ENCODE measurements around the gene FTMT.
"Not testable (repeated sequence)": the region's sequence is repeated elsewhere in the genome, so short reads cannot be mapped to it uniquely, and the experiment has no call there.

FTMT gene

GRCh38 chr5:121851643-121852574 lies at the start of gene FTMT:
TSS of gene FTMT (plus strand) at chr5:121851882. CDS start at chr5:121851964, 82 bp downstream.
- no peak for DNase-seq

GRCh38 chr5:121805251-121805650 lies 46.4 kb upstream of the FTMT start:
- DNase-seq = not testable (repeated sequence)

- DNase-seq = no peak
These were observed 45.8 kb upstream of the FTMT start for GRCh38 chr5:121805911-121806310.

GRCh38 chr5:121816164-121816563 lies 35.5 kb upstream of the FTMT start:
- DNase-seq = no peak

GRCh38 chr5:121819682-121820261 lies 31.9 kb upstream of the FTMT start:
- no peak for DNase-seq

GRCh38 chr5:121833617-121834016 lies 18.1 kb upstream of the FTMT start:
- no peak for DNase-seq

- DNase-seq = no peak
These were observed 17.7 kb upstream of the FTMT start for GRCh38 chr5:121834021-121834420.

- DNase-seq = no peak
These were observed 9.8 kb upstream of the FTMT start for GRCh38 chr5:121841892-121842291.

- DNase-seq = no peak
These were observed 1.4 kb upstream of the FTMT start for GRCh38 chr5:121850272-121850671.

- no peak for DNase-seq
These were observed 2.2 kb downstream of the FTMT start for GRCh38 chr5:121853850-121854249.

GRCh38 chr5:121862801-121863200 lies 11.1 kb downstream of the FTMT start:
- DNase-seq = no peak

GRCh38 chr5:121863753-121864285 lies 12.1 kb downstream of the FTMT start:
- DNase-seq = no peak

GRCh38 chr5:121867403-121867802 lies 15.7 kb downstream of the FTMT start:
- no peak for DNase-seq

- DNase-seq = no peak
These were observed 18.8 kb downstream of the FTMT start for GRCh38 chr5:121870489-121870888.

GRCh38 chr5:121872856-121873255 lies 21.2 kb downstream of the FTMT start:
- DNase-seq = no peak

- no peak for DNase-seq
These were observed 21.7 kb downstream of the FTMT start for GRCh38 chr5:121873409-121873808.

- no peak for DNase-seq
These were observed 33.9 kb downstream of the FTMT start for GRCh38 chr5:121885630-121886029.

GRCh38 chr5:121887727-121888126 lies 36.0 kb downstream of the FTMT start:
- DNase-seq = no peak

- DNase-seq = no peak
These were observed 38.7 kb downstream of the FTMT start for GRCh38 chr5:121890297-121890858.

- no peak for DNase-seq
These were observed 45.7 kb downstream of the FTMT start for GRCh38 chr5:121897341-121897740.

GRCh38 chr5:121899346-121899745 lies 47.7 kb downstream of the FTMT start:
- DNase-seq = no peak

Measured in DMS 273 treated with DMSO at 0.1 percent for 48 hours (cell line).